DND-41 (cell line): ENCODE data around the gene PCNT.

Experiments used
- ATAC-seq: fragments of 200-7000 bp; cut with Tn5 transposase; 3 replicates; pipeline ENCODE4 v1.9.1; 2021; ENCODE audit warnings: low read depth; ENCODE audit not compliant: insufficient read depth
- DNase-seq: peaks from one replicate; pipeline ENCODE4 v3.0.0-alpha.2; 2020
- H2AFZ ChIP-seq: 2 replicates; pipeline ENCODE4 v1.6.0; 2012; ENCODE audit warnings: low read depth, low read length
- H3K27ac ChIP-seq: 2 replicates; pipeline ENCODE4 v1.5.1; 2012; ENCODE audit warnings: low read length, inconsistent platforms
- H3K27me3 ChIP-seq: fragments of 200-600 bp; sonication (generic); 2 replicates; pipeline ENCODE4 v1.6.0; 2012; ENCODE audit warnings: low read length, mild to moderate bottlenecking, inconsistent platforms; ENCODE audit not compliant: insufficient read depth, poor library complexity
- H3K36me3 ChIP-seq: 2 replicates; pipeline ENCODE4 v1.5.1; 2012; ENCODE audit warnings: low read length, inconsistent platforms; ENCODE audit not compliant: insufficient read depth
- H3K4me1 ChIP-seq: 2 replicates; pipeline ENCODE4 v1.5.1; 2012; ENCODE audit warnings: mild to moderate bottlenecking, low read length; ENCODE audit not compliant: insufficient read depth
- H3K4me2 ChIP-seq: 2 replicates; pipeline ENCODE4 v1.6.0; 2012; ENCODE audit warnings: mild to moderate bottlenecking, moderate library complexity, low read length, inconsistent platforms; ENCODE audit not compliant: insufficient read depth
- H3K4me3 ChIP-seq, 2 experiments: fragments of 200-600 bp in 1 of 2; shearing (Covaris generic) in 1 of 2; 2 replicates each; pipeline ENCODE4 v1.5.1; 2012 to 2016; ENCODE audit warnings: inconsistent platforms in 2 of 2, low read length in 2 of 2, mild to moderate bottlenecking in 2 of 2, low read depth in 1 of 2, moderate library complexity in 1 of 2
- H3K79me2 ChIP-seq: 2 replicates; pipeline ENCODE4 v1.6.0; 2012; ENCODE audit warnings: low read length, inconsistent platforms; ENCODE audit not compliant: insufficient read depth
- H3K9ac ChIP-seq: 2 replicates; pipeline ENCODE4 v1.6.0; 2012; ENCODE audit warnings: low read depth, mild to moderate bottlenecking, inconsistent platforms, low read length, moderate library complexity
- H3K9me3 ChIP-seq: 2 replicates; pipeline ENCODE4 v1.5.1; 2012; ENCODE audit warnings: low read length, moderate library complexity, mild to moderate bottlenecking, inconsistent platforms; ENCODE audit not compliant: insufficient read depth, severe bottlenecking
- H4K20me1 ChIP-seq: 2 replicates; pipeline ENCODE4 v1.6.0; 2012; ENCODE audit warnings: low read length; ENCODE audit not compliant: insufficient read depth
- EZH2 ChIP-seq: IDR thresholded peaks from 3 replicates; pipeline ENCODE4 v1.6.1; 2012; ENCODE audit warnings: borderline replicate concordance, low read depth, mild to moderate bottlenecking, moderate library complexity, low read length, inconsistent platforms; ENCODE audit not compliant: severe bottlenecking
- TF ChIP-seq, protein P1 (sequence below): IDR thresholded peaks from 2 replicates; pipeline ENCODE4 v1.5.1; 2012; ENCODE audit warnings: borderline replicate concordance, low read length, moderate library complexity, mild to moderate bottlenecking; ENCODE audit not compliant: poor library complexity, severe bottlenecking; ENCODE audit errors: extremely low read depth

PCNT gene

DNA sequence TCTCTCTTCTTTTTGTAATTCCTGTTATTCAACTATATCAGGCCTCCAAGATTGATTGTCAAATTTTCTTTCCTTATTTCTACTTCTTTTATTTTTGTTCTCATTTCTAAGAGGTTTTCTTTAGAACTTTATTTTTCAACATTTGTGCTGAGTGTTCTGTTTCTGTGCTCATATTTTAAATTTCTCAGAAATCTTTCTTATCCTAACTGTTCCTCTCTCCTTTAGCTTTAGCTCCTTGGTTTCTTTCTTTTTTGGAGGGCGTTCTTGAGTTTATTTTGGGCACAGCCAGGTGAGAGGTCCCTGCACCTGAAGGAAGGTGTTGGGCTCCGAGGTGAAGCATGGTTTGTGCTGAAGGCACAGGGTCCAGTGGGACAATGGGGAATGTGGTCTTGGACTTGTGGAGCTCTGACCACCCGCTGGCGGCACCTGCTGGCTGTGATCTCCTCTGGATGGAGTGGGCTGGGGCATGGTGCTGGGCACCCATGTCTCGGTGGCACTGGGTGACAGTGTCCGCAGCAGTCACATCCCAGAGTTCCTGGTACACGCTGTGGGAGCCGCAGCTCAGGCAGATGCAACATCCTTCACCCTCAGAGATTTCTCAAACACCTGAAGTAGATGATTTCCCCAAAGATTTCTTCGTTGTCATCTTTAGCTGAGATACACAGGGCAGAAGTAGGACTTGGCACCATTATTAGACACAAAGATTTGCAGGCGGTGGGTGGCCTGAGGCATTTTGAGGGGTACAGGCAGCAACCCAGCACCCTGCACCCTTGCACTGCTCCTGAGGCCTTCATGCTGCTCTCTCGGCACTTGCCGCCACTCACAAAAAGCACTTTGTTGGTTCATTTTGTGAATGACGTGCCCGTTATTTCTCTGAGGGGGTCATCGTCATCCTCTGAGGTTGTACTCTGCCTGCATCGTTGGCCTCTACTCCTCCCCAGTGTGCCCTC lies 96.6 kb downstream of the PCNT start:
- peaks cover 7% of the 10 kb centered on the region; the same call in 1 of the 2 replicates for H4K20me1 ChIP-seq
- H3K4me2 ChIP-seq, result no peak overlapping the region
- H3K9ac ChIP-seq, result no peak overlapping the region
- no peak for TF ChIP-seq EZH2
- TF ChIP-seq, protein P1, sequence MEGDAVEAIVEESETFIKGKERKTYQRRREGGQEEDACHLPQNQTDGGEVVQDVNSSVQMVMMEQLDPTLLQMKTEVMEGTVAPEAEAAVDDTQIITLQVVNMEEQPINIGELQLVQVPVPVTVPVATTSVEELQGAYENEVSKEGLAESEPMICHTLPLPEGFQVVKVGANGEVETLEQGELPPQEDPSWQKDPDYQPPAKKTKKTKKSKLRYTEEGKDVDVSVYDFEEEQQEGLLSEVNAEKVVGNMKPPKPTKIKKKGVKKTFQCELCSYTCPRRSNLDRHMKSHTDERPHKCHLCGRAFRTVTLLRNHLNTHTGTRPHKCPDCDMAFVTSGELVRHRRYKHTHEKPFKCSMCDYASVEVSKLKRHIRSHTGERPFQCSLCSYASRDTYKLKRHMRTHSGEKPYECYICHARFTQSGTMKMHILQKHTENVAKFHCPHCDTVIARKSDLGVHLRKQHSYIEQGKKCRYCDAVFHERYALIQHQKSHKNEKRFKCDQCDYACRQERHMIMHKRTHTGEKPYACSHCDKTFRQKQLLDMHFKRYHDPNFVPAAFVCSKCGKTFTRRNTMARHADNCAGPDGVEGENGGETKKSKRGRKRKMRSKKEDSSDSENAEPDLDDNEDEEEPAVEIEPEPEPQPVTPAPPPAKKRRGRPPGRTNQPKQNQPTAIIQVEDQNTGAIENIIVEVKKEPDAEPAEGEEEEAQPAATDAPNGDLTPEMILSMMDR, result no peak
- H2AFZ ChIP-seq, result no peak overlapping the region
- ATAC-seq (no peak), DNase-seq (no peak)
- no peak overlapping the region for H3K27ac ChIP-seq
- H3K9me3 ChIP-seq, result no peaks in the 10 kb centered on the region
- no peak overlapping the region for H3K4me3 ChIP-seq
- H3K27me3 ChIP-seq, result no peaks in the 10 kb centered on the region
- H3K36me3 ChIP-seq, result peaks cover 79% of the 10 kb centered on the region
- H3K79me2 ChIP-seq, result no peaks in the 10 kb centered on the region
- H3K4me1 ChIP-seq, result peaks cover 12% of the 10 kb centered on the region

DNA sequence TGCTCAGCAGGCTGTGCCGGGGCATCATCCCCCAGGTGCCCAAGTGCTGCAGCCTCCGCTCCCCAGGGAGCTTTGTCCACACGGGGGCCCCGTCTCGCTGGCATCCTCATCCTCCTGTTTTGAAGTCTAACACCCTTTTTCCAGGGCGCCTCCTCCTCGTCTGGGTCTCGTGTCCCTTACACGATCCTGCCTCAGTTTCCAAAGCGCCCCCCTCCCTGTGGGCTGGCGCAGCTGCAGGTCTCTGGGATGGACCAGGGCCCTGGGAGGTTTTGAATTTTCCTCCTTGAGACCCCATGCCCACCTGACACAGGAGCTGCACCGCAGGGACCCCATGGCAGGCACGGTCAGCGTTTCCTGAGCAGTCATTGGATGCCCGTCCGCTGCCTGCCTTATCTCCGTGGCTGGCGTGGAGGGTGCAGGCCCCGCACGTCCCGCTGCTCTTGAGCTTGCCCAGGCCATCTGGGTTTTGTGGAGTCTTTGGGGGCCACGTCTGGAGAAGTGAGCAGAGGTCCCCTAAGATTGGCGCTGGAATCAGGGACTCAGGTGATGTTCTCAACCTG lies 97.3 kb downstream of the PCNT start:
- Histone ChIP-seq H3K4me3 (no peak overlapping the region), H2AFZ (no peak overlapping the region), H3K36me3 (peaks cover 77% of the 10 kb centered on the region), H3K27ac (no peak overlapping the region), H3K9me3 (no peaks in the 10 kb centered on the region), H3K79me2 (no peaks in the 10 kb centered on the region), H3K4me1 (peaks cover 12% of the 10 kb centered on the region), H3K4me2 (no peak overlapping the region), H3K27me3 (no peaks in the 10 kb centered on the region), H3K9ac (no peak overlapping the region), H4K20me1 (peaks cover 7% of the 10 kb centered on the region; the same call in 1 of the 2 replicates)
- ATAC-seq (no peak), DNase-seq (no peak)
- TF ChIP-seq, protein P1, result no peak
- no peak for TF ChIP-seq EZH2

DNA sequence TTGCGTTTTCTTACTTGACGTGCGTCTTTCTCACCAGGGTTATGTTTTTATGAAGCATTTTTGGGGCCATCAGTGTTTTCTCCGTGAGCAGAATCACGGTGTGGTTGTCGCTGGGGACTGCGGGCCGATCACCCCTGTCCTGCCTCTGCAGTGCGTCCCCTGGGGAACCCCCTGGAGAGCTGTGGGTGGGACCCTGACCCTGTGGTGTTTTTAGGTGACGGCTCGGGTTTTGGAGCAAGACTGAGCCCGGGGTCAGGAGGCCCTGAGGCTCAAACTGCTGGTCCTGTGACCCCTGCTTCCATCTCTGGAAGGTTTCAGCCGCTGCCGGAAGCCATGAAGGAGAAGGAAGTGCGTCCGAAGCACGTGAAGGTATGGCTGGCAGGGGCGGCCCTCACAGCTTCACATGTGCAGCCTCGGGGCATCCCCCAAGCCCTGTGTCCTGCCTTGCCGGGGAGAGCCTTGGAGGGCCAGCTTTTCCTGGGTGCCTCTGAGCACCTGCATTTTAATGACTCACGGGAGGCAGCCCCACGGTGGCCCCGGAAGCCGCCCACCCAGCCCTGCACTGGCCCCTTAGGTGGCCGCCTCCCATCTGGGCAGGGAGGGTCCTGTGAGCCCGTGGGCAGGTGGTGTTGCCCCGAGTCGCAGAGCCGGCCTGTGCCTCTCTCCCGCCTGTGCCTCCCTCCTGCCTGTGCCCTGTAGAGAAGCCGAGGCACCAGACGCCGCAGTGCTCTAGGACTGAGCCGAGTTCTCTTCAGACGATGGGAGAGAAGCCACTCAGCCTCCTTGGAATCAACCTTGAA lies 98.0 kb downstream of the PCNT start:
- Histone ChIP-seq H3K27ac (no peak overlapping the region), H2AFZ (no peak overlapping the region), H3K4me2 (no peak overlapping the region), H3K4me3 (no peak overlapping the region), H3K9ac (no peak overlapping the region), H3K9me3 (no peaks in the 10 kb centered on the region), H3K79me2 (no peaks in the 10 kb centered on the region), H4K20me1 (peaks cover 11% of the 10 kb centered on the region; the same call in 1 of the 2 replicates), H3K4me1 (peaks cover 12% of the 10 kb centered on the region), H3K27me3 (no peaks in the 10 kb centered on the region), H3K36me3 (peaks cover 77% of the 10 kb centered on the region)
- DNase-seq, result no peak
- TF ChIP-seq, protein P1, result no peak
- TF ChIP-seq EZH2, result no peak
- ATAC-seq, result no peak
